HL-60 (cell line): ENCODE results near the gene NR3C2.

Experiments used
- DNase-seq, 2 experiments: peaks; one replicate each; pipeline ENCODE4 v3.0.0-alpha.2; 2010 to 2020; ENCODE audit warnings: low read depth in 1 of 2, low spot score in 1 of 2
- H3K27ac ChIP-seq: fragments of 250-450 bp; sonication (Bioruptor Pico); replicated peaks from 2 replicates; pipeline ENCODE4 v1.5.1; 2020; ENCODE audit warnings: mild to moderate bottlenecking, moderate library complexity
- H3K27me3 ChIP-seq: fragments of 250-450 bp; sonication (Bioruptor Pico); 2 replicates; pipeline ENCODE4 v1.5.1; 2021; ENCODE audit warnings: mild to moderate bottlenecking, moderate library complexity; ENCODE audit not compliant: insufficient read depth, poor library complexity, severe bottlenecking
- H3K4me3 ChIP-seq: replicated peaks from 2 replicates; pipeline ENCODE4 v1.5.1; 2011; ENCODE audit warnings: mild to moderate bottlenecking, control low read depth, low read length; ENCODE audit not compliant: insufficient read depth
- CTCF ChIP-seq: IDR thresholded peaks from one replicate; pipeline ENCODE4 v1.5.1; 2011; ENCODE audit warnings: low read length, control low read depth, inconsistent platforms; ENCODE audit not compliant: insufficient read depth
- GABPA ChIP-seq: IDR thresholded peaks from 2 replicates; pipeline ENCODE4 v1.6.1; 2012; ENCODE audit warnings: low read depth
- POLR2AphosphoS5 ChIP-seq: IDR thresholded peaks from 2 replicates; pipeline ENCODE4 v1.6.1; 2012; ENCODE audit warnings: low read depth
- REST ChIP-seq: IDR thresholded peaks from 2 replicates; pipeline ENCODE4 v1.6.1; 2012; ENCODE audit warnings: low read depth; ENCODE audit not compliant: insufficient replicate concordance
- SPI1 ChIP-seq: IDR thresholded peaks from 2 replicates; pipeline ENCODE4 v1.6.1; 2012; ENCODE audit warnings: low read depth, mild to moderate bottlenecking, borderline replicate concordance

Gene NR3C2

GRCh38 chr4:148093065-148093464 is 349.1 kb downstream of the NR3C2 start:
- Histone ChIP-seq H3K4me3 (no peak overlapping the region), H3K27ac (no peak overlapping the region), H3K27me3 (no peaks in the 10 kb centered on the region)
- DNase-seq: no peak
- TF ChIP-seq REST (no peak), POLR2AphosphoS5 (no peak), GABPA (no peak)

- Histone ChIP-seq H3K27me3 (no peaks in the 10 kb centered on the region), H3K4me3 (no peak overlapping the region), H3K27ac (no peak overlapping the region)
- no peak for TF ChIP-seq GABPA
- TF ChIP-seq SPI1: no peak
- no peak for TF ChIP-seq REST
- TF ChIP-seq POLR2AphosphoS5: no peak
- no peak for TF ChIP-seq CTCF
- no peak for DNase-seq
Observed at GRCh38 chr4:148092316-148093014, 349.7 kb downstream of the NR3C2 start.

- DNase-seq: no peak
- no peak for TF ChIP-seq REST
- no peak for TF ChIP-seq GABPA
- TF ChIP-seq SPI1: no peak
- no peak for TF ChIP-seq CTCF
- TF ChIP-seq POLR2AphosphoS5: no peak
- no peak overlapping the region for H3K4me3 ChIP-seq
- H3K27me3 ChIP-seq: no peaks in the 10 kb centered on the region
- H3K27ac ChIP-seq: no peak overlapping the region
Observed at GRCh38 chr4:148091896-148092295, 350.3 kb downstream of the NR3C2 start.
